HG03432 (cell line): ENCODE results near the gene CCDC57.

Experiments
- ATAC-seq: cut with Tn5 transposase; IDR thresholded peaks from one replicate; pipeline ENCODE4 v1.9.1; 2021; ENCODE audit warnings: mild to moderate bottlenecking, moderate library complexity; ENCODE audit not compliant: unreplicated experiment

The CCDC57 gene

DNA sequence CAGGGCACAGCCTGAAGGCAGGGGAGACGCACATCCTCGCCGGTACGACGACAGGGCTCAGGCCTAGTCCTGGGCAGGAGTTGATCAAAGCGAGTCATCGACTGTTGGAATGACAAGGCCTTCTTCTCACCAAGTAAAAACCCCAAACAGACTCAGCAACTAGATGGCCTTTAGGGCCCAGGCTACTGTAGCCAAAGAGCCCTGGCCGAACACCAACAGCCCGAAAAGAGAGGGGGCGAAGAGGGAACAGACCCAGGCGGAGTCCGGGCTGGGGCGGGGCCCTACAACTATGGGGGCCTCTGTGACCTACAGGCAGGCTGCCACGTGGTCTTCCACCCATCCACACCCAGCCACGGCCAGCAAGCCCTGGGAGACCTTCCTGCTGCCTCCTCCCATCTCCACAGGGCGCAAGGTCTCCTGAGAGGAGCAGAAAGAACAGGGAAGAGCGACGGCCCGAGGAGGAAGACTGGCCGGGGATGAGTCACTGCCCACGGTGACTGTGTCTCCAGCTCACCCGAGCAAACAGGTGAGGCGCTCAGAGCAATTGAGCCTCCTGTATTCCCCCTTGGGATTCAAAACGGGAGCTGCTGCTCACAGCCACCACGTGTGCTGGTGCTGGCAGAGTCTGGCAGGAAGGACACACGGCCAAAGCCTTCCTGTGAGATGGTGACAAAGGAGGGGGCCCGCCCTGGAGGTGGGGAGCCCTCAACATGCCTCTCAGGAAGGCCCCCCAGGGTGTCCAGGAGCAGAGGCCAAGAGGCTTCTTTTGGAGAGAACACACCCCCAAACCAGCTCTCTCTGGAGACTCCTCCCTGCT lies 33.9 kb upstream of the CCDC57 start:
- ATAC-seq: no peak

DNA sequence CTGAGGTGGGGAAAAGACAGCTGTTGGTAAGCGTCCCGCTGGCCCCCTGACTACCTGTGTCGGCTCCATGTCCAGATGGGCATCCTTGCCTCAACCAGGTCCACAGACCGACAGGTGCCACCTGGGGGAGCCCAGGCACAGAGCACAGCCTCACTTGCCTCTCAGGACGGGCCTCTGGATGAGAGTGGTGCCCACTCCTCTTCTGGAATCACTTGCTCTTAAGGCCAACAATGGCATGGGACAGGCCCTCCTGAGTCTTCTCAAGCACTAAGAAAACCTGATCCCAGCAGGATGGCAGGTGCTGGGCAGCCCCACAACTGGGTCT lies 33.4 kb upstream of the CCDC57 start:
- ATAC-seq: no peak

- no peak for ATAC-seq
These were observed 32.7 kb upstream of the CCDC57 start for GRCh38 chr17:82245134-82246039.

- ATAC-seq: no peak
These were observed 31.9 kb upstream of the CCDC57 start for GRCh38 chr17:82244413-82245133.

- no peak for ATAC-seq
These were observed 31.2 kb upstream of the CCDC57 start for GRCh38 chr17:82243648-82244412.

GRCh38 chr17:82242977-82243647 lies 30.5 kb upstream of the CCDC57 start:
- no peak for ATAC-seq

DNA sequence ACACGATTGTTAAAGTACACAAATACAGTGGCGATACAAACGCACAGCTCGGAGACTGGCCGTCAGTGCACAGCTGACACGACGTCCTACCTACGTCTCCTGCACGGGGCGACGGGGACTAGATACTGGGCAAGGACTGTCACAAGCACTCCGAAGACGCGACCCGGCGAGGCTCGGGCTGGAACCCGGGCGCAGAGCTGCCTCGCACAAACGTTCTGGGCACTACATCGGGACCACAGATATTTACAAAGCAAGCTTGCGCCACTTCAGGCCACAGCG lies 30.0 kb upstream of the CCDC57 start:
- no peak for ATAC-seq

- no peak for ATAC-seq
These were observed 29.5 kb upstream of the CCDC57 start for GRCh38 chr17:82241926-82242697.

DNA sequence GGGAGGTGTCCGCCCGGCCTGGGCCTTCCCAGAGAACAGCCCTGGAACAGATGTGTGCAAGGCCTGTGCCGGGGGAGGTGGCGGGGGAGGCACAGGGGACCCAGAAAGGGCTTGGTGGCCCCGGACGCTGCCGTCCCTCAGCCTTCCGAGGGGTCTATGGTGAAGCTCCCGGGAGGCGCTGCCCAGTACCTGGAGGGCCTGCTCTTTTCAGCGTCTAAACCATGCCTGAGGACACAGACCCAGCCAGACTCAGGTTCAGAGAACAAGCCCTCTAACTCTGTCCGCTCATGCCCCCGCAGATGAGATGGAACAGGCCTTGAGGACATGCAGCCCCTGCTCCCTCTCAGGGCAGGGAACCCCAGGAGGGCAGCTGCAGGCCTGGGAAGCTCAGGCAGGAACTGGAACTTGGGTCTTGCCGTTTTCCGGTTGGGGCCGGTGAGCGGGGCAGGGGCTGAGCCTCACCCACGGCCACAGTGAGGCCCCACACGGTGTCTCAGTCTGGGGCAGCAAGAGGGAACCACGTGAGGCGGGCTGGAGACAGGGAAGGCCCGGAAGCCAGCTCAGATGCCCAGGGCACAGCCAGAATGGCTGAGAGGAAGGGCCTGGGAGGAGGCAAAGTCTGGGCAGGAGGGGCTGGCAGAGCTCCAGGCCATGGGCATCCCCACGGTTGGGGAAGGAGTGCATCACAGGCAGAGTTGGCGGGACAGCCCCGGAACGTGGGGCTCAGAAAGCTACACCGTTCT lies 28.7 kb upstream of the CCDC57 start:
- ATAC-seq: no peak

DNA sequence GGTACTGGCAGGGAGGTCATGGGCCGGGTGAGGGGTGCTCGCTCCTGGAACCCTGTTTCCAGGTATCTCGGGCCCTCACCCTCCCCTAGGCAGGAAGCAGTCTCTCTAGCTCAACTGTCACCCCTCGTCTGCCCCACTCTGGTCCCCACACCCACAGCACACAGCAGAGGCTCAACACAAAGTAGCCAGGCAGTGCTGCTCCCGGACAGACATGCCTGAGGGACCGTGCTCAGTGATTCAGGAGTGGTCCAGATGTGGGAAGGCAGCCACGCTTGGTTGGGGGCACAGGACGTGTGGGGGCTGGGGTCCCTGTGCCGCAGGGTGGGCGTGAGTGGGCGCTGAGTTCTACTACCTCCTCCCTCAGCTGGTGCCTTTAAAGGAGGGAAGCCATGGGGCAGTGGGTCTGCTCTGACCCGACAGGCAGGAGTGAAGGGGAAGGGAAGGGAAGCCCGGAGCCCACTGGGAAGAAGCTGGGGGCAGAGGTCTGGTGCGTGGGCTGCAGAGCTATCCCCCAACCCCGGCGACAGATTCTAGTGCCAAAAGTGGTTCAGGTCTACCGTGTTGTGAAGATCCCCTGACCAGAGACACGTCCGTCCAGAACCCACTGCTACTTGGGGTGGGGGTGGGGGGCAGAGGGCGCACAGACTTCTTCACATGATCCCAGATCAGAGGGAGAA lies 28.0 kb upstream of the CCDC57 start:
- no peak for ATAC-seq

GRCh38 chr17:82239926-82240505 lies 27.4 kb upstream of the CCDC57 start:
- ATAC-seq: no peak

DNA sequence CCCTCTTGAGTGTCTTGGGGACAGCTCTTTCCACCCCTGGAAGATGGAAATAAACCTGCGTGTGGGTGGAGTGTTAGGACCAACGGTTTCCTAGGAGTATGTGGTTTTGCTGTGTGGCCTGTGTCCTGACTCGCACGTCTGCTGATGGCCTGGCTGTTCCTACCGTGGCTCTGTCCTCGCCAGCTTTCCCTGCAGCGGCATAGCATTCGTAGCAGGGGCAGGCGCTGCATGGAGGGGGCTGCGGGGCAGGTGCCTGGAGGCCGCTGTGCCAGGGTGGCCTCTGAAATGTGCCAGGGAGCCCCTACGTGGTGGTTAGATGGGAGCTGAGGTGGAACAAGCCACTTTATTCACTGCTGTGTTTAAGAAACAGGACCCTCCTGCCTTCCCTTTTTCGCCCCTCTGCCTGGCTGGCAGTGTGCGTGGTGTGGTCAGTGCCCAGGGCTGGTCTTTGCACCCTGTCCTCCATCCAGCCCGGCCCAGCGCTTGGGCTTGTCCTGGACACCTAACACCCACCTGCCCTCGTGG lies 26.8 kb upstream of the CCDC57 start:
- ATAC-seq: no peak

DNA sequence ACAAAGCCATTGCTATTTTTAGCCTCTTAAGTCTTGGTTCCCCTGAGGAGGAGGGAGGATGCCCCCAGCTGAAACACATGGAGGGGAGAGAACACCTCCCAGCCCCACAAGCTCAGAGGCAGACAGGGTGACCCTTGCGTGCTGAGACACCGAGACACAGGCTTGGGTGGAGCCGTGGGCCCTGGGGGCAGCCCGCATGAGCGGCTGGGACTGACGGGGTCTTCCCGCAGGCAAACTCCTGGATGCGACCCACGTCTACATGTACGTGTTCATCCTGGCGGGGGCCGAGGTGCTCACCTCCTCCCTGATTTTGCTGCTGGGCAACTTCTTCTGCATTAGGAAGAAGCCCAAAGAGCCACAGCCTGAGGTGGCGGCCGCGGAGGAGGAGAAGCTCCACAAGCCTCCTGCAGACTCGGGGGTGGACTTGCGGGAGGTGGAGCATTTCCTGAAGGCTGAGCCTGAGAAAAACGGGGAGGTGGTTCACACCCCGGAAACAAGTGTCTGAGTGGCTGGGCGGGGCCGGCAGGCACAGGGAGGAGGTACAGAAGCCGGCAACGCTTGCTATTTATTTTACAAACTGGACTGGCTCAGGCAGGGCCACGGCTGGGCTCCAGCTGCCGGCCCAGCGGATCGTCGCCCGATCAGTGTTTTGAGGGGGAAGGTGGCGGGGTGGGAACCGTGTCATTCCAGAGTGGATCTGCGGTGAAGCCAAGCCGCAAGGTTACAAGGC lies 26.0 kb upstream of the CCDC57 start:
- no peak for ATAC-seq

- ATAC-seq: no peak
These were observed 25.3 kb upstream of the CCDC57 start for GRCh38 chr17:82237746-82238471.

- ATAC-seq: no peak
These were observed 24.6 kb upstream of the CCDC57 start for GRCh38 chr17:82237083-82237745.
